ENCODE results near the gene PPM1M.

DNA sequence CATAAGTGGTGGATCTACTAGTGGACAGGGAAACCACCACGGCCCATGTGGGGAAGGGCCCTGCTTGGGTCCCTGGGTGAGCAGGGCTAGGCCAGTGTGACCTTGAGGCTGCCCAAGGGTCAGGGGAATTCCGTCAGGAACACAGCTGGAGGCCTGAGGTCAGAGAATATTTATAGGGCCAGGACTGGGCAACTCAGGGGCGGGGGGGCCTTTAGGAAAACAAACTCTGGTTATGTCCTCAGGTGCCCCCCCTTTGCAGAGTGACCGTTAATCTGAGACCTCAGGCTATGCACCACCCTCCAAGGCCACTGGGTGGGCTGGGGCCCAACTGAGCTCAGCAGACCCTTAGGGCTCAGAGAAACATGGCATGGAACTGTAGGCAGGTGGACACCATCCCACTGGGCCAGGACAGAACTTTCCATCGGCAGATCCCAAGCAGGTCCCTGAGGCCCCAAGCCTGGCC, 9.1 kb upstream of the PPM1M start:
- TF ChIP-seq CTCF (conservative IDR thresholded peaks at IDR 0.05; ENCODE audit: low read depth in 2 of 2) = no peak
- no peak for TF ChIP-seq EZH2phosphoT487 (IDR thresholded peaks at IDR 0.05; ENCODE audit: unreplicated experiment)
- no peak for TF ChIP-seq EZH2 (IDR thresholded peaks at IDR 0.05; ENCODE audit: low read depth, unreplicated experiment)
- TF ChIP-seq, protein P1, sequence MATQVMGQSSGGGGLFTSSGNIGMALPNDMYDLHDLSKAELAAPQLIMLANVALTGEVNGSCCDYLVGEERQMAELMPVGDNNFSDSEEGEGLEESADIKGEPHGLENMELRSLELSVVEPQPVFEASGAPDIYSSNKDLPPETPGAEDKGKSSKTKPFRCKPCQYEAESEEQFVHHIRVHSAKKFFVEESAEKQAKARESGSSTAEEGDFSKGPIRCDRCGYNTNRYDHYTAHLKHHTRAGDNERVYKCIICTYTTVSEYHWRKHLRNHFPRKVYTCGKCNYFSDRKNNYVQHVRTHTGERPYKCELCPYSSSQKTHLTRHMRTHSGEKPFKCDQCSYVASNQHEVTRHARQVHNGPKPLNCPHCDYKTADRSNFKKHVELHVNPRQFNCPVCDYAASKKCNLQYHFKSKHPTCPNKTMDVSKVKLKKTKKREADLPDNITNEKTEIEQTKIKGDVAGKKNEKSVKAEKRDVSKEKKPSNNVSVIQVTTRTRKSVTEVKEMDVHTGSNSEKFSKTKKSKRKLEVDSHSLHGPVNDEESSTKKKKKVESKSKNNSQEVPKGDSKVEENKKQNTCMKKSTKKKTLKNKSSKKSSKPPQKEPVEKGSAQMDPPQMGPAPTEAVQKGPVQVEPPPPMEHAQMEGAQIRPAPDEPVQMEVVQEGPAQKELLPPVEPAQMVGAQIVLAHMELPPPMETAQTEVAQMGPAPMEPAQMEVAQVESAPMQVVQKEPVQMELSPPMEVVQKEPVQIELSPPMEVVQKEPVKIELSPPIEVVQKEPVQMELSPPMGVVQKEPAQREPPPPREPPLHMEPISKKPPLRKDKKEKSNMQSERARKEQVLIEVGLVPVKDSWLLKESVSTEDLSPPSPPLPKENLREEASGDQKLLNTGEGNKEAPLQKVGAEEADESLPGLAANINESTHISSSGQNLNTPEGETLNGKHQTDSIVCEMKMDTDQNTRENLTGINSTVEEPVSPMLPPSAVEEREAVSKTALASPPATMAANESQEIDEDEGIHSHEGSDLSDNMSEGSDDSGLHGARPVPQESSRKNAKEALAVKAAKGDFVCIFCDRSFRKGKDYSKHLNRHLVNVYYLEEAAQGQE (IDR thresholded peaks at IDR 0.05; ENCODE audit: unreplicated experiment) = no peak
- no peak for TF ChIP-seq POLR2AphosphoS5 (IDR thresholded peaks at IDR 0.05; ENCODE audit: low read depth)
- no peak for TF ChIP-seq STAT1 (IDR thresholded peaks at IDR 0.05; ENCODE audit: unreplicated experiment)
- no peak for TF ChIP-seq ZNF114 (CRISPR knock-in tag; IDR thresholded peaks at IDR 0.05)
- TF ChIP-seq CREB1 (CRISPR knock-in tag; IDR thresholded peaks at IDR 0.05; ENCODE audit: low read depth) = no peak
- no peak for TF ChIP-seq NANOG (IDR thresholded peaks at IDR 0.05; ENCODE audit: borderline replicate concordance)

Measured in GM23338 (cell line).